Measurements from ENCODE around the gene SLC8A3. TPM values are rescaled to one million over a fixed set of nuclear protein-coding genes. Genes with fewer than 3 reads are reported as not detected.

SLC8A3 gene
- total and polyA plus RNA-seq, 4 donors = 0.08 to 3.7 (median 0.85) TPM

DNA sequence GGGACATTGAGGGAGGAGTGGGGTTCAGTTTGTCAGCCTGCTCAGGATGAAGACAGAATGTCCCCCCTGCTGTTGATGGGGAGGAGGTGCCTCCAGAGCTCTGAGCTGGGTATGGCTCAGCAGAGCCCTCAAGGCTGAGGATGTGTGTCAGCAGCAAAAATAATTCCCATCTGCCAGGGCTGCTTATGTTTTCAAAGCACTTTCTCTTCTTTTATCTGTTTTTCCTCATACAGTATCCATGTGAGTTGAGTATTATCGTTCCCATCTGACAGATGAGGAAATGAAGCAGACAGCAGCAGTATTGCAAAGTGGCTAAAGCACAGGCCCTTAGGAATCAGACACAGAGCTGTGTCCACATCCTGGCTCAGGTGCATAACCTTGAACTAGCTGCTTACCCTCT is 94.1 kb downstream of the SLC8A3 start:
- Histone ChIP-seq H3K27ac (ENCODE audit: low read depth in 1 of 2, low read length in 1 of 2) (no peak overlapping the region), H3K27me3 (ENCODE audit: control insufficient read depth in 3 of 3, insufficient read depth in 3 of 3, low read length in 2 of 3) (peaks cover 3 to 38% (median 6%) of the 10 kb centered on the region in 3 donors), H3K36me3 (ENCODE audit: control insufficient read depth in 4 of 4, insufficient read depth in 4 of 4, low read length in 4 of 4) (no peaks in the 10 kb centered on the region), H3K4me1 (ENCODE audit: control insufficient read depth in 5 of 5, insufficient read depth in 5 of 5, low read length in 5 of 5) (peaks cover 0 to 24% (median 8%) of the 10 kb centered on the region in 5 donors), H3K9ac (ENCODE audit: insufficient read depth in 1 of 2, low read length in 2 of 2) (no peak overlapping the region), H3K4me3 (no peak overlapping the region), H3K9me3 (ENCODE audit: control insufficient read depth in 4 of 4, insufficient read depth in 3 of 4, low read length in 3 of 4) (peaks cover 0 to 3% (median 0%) of the 10 kb centered on the region in 4 donors)
- TF ChIP-seq CTCF (IDR thresholded peaks at IDR 0.05; ENCODE audit: control extremely low read depth, extremely low read depth) = no peak
- DNase-seq (no peak), ATAC-seq (ENCODE audit: insufficient read depth, low FRiP score) (no peak)
- 84 to 89% methylated on average over 1 of the region's 1 CpG for WGBS, 2 donors

- H3K27me3 ChIP-seq (ENCODE audit: control insufficient read depth in 3 of 3, insufficient read depth in 3 of 3, low read length in 2 of 3) = peaks cover 2 to 38% (median 3%) of the 10 kb centered on the region in 3 donors
- ATAC-seq (ENCODE audit: insufficient read depth, low FRiP score) (no peak), DNase-seq (no peak)
- no peak for TF ChIP-seq CTCF (IDR thresholded peaks at IDR 0.05; ENCODE audit: control extremely low read depth, extremely low read depth)
- peaks cover 0 to 3% (median 0%) of the 10 kb centered on the region in 4 donors for H3K9me3 ChIP-seq (ENCODE audit: control insufficient read depth in 4 of 4, insufficient read depth in 3 of 4, low read length in 3 of 4)
- H3K36me3 ChIP-seq (ENCODE audit: control insufficient read depth in 4 of 4, insufficient read depth in 4 of 4, low read length in 4 of 4) = no peaks in the 10 kb centered on the region
- peaks cover 0 to 24% (median 8%) of the 10 kb centered on the region in 5 donors for H3K4me1 ChIP-seq (ENCODE audit: control insufficient read depth in 5 of 5, insufficient read depth in 5 of 5, low read length in 5 of 5)
- 89 to 93% methylated on average over 3 of the region's 3 CpGs for WGBS, 2 donors
- no peak overlapping the region for H3K9ac ChIP-seq (ENCODE audit: insufficient read depth in 1 of 2, low read length in 2 of 2)
- H3K4me3 ChIP-seq = no peak overlapping the region
- H3K27ac ChIP-seq (ENCODE audit: low read depth in 1 of 2, low read length in 1 of 2) = no peak overlapping the region
Measured at GRCh38 chr14:70094106-70094505, 94.6 kb downstream of the SLC8A3 start.

DNA sequence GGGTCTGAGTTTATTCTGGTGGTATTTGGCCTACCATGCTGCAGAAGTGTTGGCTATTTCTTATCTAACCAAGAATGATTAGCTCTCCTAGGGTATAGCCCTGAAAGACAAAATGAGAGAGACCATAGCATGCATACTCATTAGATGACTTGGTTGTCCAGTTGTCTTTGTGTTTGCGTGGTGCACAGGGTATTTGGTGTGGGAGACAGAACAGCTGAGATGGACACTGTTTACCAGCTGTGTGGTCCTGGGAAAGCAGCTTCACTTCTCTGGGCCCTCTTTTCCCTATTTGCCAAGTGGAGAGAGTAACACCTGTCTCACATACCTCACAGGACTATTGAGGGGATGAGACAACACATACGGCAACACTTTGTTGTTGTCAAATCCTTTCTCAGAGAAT is 95.6 kb downstream of the SLC8A3 start:
- H3K9me3 ChIP-seq (ENCODE audit: control insufficient read depth in 4 of 4, insufficient read depth in 3 of 4, low read length in 3 of 4) = peaks cover 0 to 3% (median 0%) of the 10 kb centered on the region in 4 donors
- DNase-seq (no peak), ATAC-seq (ENCODE audit: insufficient read depth, low FRiP score) (no peak)
- H3K36me3 ChIP-seq (ENCODE audit: control insufficient read depth in 4 of 4, insufficient read depth in 4 of 4, low read length in 4 of 4) = no peaks in the 10 kb centered on the region
- H3K27ac ChIP-seq (ENCODE audit: low read depth in 1 of 2, low read length in 1 of 2) = no peak overlapping the region
- no peak for TF ChIP-seq CTCF (IDR thresholded peaks at IDR 0.05; ENCODE audit: control extremely low read depth, extremely low read depth)
- H3K4me1 ChIP-seq (ENCODE audit: control insufficient read depth in 5 of 5, insufficient read depth in 5 of 5, low read length in 5 of 5) = peaks cover 0 to 16% (median 5%) of the 10 kb centered on the region in 5 donors
- H3K27me3 ChIP-seq (ENCODE audit: control insufficient read depth in 3 of 3, insufficient read depth in 3 of 3, low read length in 2 of 3) = peaks cover 0 to 43% (median 3%) of the 10 kb centered on the region in 3 donors
- WGBS, 2 donors = 90 to 92% methylated on average over 2 of the region's 2 CpGs
- no peak overlapping the region for H3K4me3 ChIP-seq
- no peak overlapping the region for H3K9ac ChIP-seq (ENCODE audit: insufficient read depth in 1 of 2, low read length in 2 of 2)

DNA sequence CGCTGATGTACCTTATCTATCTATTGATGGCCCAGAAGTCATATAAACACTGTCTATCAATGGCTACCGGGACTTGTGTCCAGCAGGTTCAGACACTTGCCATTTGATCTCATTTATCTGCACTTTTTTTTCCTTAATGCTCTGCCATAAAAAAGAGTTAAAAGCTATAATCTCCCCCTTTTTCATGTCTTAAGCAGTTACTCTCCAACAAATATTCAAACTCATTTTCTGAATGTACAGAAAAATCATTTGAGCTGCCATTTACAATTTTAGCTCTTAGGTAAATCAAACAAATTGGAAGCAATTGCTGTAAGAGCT is 101.4 kb downstream of the SLC8A3 start:
- H3K36me3 ChIP-seq (ENCODE audit: control insufficient read depth in 4 of 4, insufficient read depth in 4 of 4, low read length in 4 of 4) = no peaks in the 10 kb centered on the region
- no peaks in the 10 kb centered on the region for H3K4me1 ChIP-seq (ENCODE audit: control insufficient read depth in 5 of 5, insufficient read depth in 5 of 5, low read length in 5 of 5)
- H3K9me3 ChIP-seq (ENCODE audit: control insufficient read depth in 4 of 4, insufficient read depth in 3 of 4, low read length in 3 of 4) = peaks cover 0 to 1% (median 0%) of the 10 kb centered on the region in 4 donors
- no peak overlapping the region for H3K27ac ChIP-seq (ENCODE audit: low read depth in 1 of 2, low read length in 1 of 2)
- DNase-seq (no peak), ATAC-seq (ENCODE audit: insufficient read depth, low FRiP score) (no peak)
- H3K9ac ChIP-seq (ENCODE audit: insufficient read depth in 1 of 2, low read length in 2 of 2) = no peak overlapping the region
- 16 to 19% methylated on average over 2 of the region's 2 CpGs for WGBS, 2 donors
- H3K27me3 ChIP-seq (ENCODE audit: control insufficient read depth in 3 of 3, insufficient read depth in 3 of 3, low read length in 2 of 3) = peaks cover 0 to 53% (median 0%) of the 10 kb centered on the region in 3 donors
- no peak overlapping the region for H3K4me3 ChIP-seq
- no peak for TF ChIP-seq CTCF (IDR thresholded peaks at IDR 0.05; ENCODE audit: control extremely low read depth, extremely low read depth)

Measured in lung (tissue), 12 donors.